Measurements from ENCODE around the gene CTAG1A. TPM values are rescaled to one million over a fixed set of nuclear protein-coding genes. Genes with fewer than 3 reads are reported as not detected.
"Not testable (repeated sequence)": the region's sequence is repeated elsewhere in the genome, so short reads cannot be mapped to it uniquely, and the experiment has no call there.

The CTAG1A gene
- total RNA-seq, result not detected

- not testable (repeated sequence) for DNase-seq
Measured at GRCh38 chrX:154584585-154585183, at the start of gene CTAG1A. TSS of gene CTAG1A (plus strand) at chrX:154585133. CDS start at chrX:154585207, 74 bp downstream.

- DNase-seq, result no peak
Measured at GRCh38 chrX:154535892-154536291, 49.0 kb upstream of the CTAG1A start.

- no peak for DNase-seq
Measured at GRCh38 chrX:154539077-154539476, 45.9 kb upstream of the CTAG1A start.

- DNase-seq, result not testable (repeated sequence)
Measured at GRCh38 chrX:154540365-154540764, 44.6 kb upstream of the CTAG1A start.

- DNase-seq, result no peak
Measured at GRCh38 chrX:154540897-154541535, 43.9 kb upstream of the CTAG1A start.

GRCh38 chrX:154541589-154541895, 43.4 kb upstream of the CTAG1A start:
- DNase-seq, result no peak

- DNase-seq, result no peak
Measured at GRCh38 chrX:154541896-154542722, 42.8 kb upstream of the CTAG1A start.

- DNase-seq, result no peak
Measured at GRCh38 chrX:154542723-154543424, 42.1 kb upstream of the CTAG1A start.

GRCh38 chrX:154545673-154546274, 39.2 kb upstream of the CTAG1A start:
- no peak for DNase-seq

- DNase-seq, result no peak
Measured at GRCh38 chrX:154546354-154547244, 38.3 kb upstream of the CTAG1A start, which contains the start of gene G6PD. TSS of gene G6PD (minus strand) at chrX:154546846. CDS start at chrX:154546155, 691 bp downstream.

- DNase-seq, result peak; percentile 79
Measured at GRCh38 chrX:154547245-154548027, 37.5 kb upstream of the CTAG1A start, which contains the start of gene IKBKG. TSS of gene IKBKG (plus strand) at chrX:154547620. CDS start at chrX:154552003, 4,383 bp downstream.

- no peak for DNase-seq
Measured at GRCh38 chrX:154548028-154548316, 37.0 kb upstream of the CTAG1A start.

GRCh38 chrX:154549766-154550165, 35.2 kb upstream of the CTAG1A start:
- DNase-seq, result no peak

- not testable (repeated sequence) for DNase-seq
Measured at GRCh38 chrX:154552112-154552806, 32.7 kb upstream of the CTAG1A start.

GRCh38 chrX:154558060-154558690, 26.8 kb upstream of the CTAG1A start:
- not testable (repeated sequence) for DNase-seq

GRCh38 chrX:154558896-154559295, 26.0 kb upstream of the CTAG1A start:
- not testable (repeated sequence) for DNase-seq

- not testable (repeated sequence) for DNase-seq
Measured at GRCh38 chrX:154560326-154560725, 24.6 kb upstream of the CTAG1A start.

- DNase-seq, result not testable (repeated sequence)
Measured at GRCh38 chrX:154562295-154562694, 22.6 kb upstream of the CTAG1A start.

- DNase-seq, result not testable (repeated sequence)
Measured at GRCh38 chrX:154570361-154570760, 14.6 kb upstream of the CTAG1A start.
